Measurements from ENCODE around the gene RAPGEF2.
A peak's percentile ranks its signal among the peaks of the same experiment; 100 is the strongest.

Gene RAPGEF2

GRCh38 chr4:159282944-159283343 lies 180.1 kb downstream of the RAPGEF2 start:
- DNase-seq = no peak

- DNase-seq = peak; percentile 29 to 70 (median 62)
Measured at GRCh38 chr4:159283696-159284095, 180.8 kb downstream of the RAPGEF2 start.

- DNase-seq = no peak
Measured at GRCh38 chr4:159284113-159284512, 181.2 kb downstream of the RAPGEF2 start.

- no peak for DNase-seq
Measured at GRCh38 chr4:159284733-159285132, 181.9 kb downstream of the RAPGEF2 start.

- no peak for DNase-seq
Measured at GRCh38 chr4:159287767-159288166, 184.9 kb downstream of the RAPGEF2 start.

- DNase-seq = no peak
Measured at GRCh38 chr4:159289682-159290081, 186.8 kb downstream of the RAPGEF2 start.

- DNase-seq = no peak
Measured at GRCh38 chr4:159290321-159291030, 187.6 kb downstream of the RAPGEF2 start.

GRCh38 chr4:159291176-159291575 lies 188.3 kb downstream of the RAPGEF2 start:
- peak in 2 of 3 donors; percentile 45 to 56 for DNase-seq

GRCh38 chr4:159292137-159292896 lies 189.4 kb downstream of the RAPGEF2 start:
- DNase-seq = no peak

- DNase-seq = peak in 2 of 3 donors; percentile 48 to 57
Measured at GRCh38 chr4:159293811-159294515, 191.1 kb downstream of the RAPGEF2 start.

GRCh38 chr4:159296061-159296460 lies 193.2 kb downstream of the RAPGEF2 start:
- peak in 2 of 3 donors; percentile 73 to 79 for DNase-seq

GRCh38 chr4:159297091-159297490 lies 194.2 kb downstream of the RAPGEF2 start:
- DNase-seq = no peak

- no peak for DNase-seq
Measured at GRCh38 chr4:159298502-159298901, 195.6 kb downstream of the RAPGEF2 start.

- DNase-seq = no peak
Measured at GRCh38 chr4:159303435-159303834, 200.6 kb downstream of the RAPGEF2 start.

GRCh38 chr4:159305129-159305528 lies 202.2 kb downstream of the RAPGEF2 start:
- no peak for DNase-seq

- DNase-seq = no peak
Measured at GRCh38 chr4:159307929-159308328, 205.1 kb downstream of the RAPGEF2 start.

GRCh38 chr4:159308566-159309340 lies 205.9 kb downstream of the RAPGEF2 start:
- DNase-seq = peak in 1 of 3 donors; percentile 43

GRCh38 chr4:159312236-159312635 lies 209.4 kb downstream of the RAPGEF2 start:
- no peak for DNase-seq

GRCh38 chr4:159315879-159316278 lies 213.0 kb downstream of the RAPGEF2 start:
- DNase-seq = peak in 2 of 3 donors; percentile 26 to 54

GRCh38 chr4:159317203-159317602 lies 214.3 kb downstream of the RAPGEF2 start:
- no peak for DNase-seq

- DNase-seq = no peak
Measured at GRCh38 chr4:159319027-159319426, 216.1 kb downstream of the RAPGEF2 start.

- no peak for DNase-seq
Measured at GRCh38 chr4:159326480-159326879, 223.6 kb downstream of the RAPGEF2 start.

- no peak for DNase-seq
Measured at GRCh38 chr4:159328766-159329165, 225.9 kb downstream of the RAPGEF2 start.
